K562 (cell line): ENCODE results near the gene SHH. TPM values are rescaled to one million over a fixed set of nuclear protein-coding genes. Genes with fewer than 3 reads are reported as not detected.
A peak's percentile ranks its signal among the peaks of the same experiment; 100 is the strongest.

ENCODE experiments used
- ATAC-seq: fragments of 200-7000 bp; cut with Tn5 transposase; 3 replicates; pipeline ENCODE4 v1.9.1; 2020; ENCODE audit warnings: moderate library complexity
- BruUV-seq: library from RNA; stranded (reverse); fragments of 400-500 nt; replicated peaks from 2 replicates; lab custom pipeline; 2021; lab: Mats Ljungman, UMichigan
- CTCF ChIA-PET: fragments of 300-600 bp; formaldehyde crosslinking; extraction: SDS; loops from one replicate; lab custom pipeline; 2021; ENCODE audit warnings: low intra/inter-chr PET ratio; lab: Yijun Ruan, JAX
- POLR2A ChIA-PET: fragments of 300-600, 350-650 bp; sonication (Branson Sonifier 250); formaldehyde crosslinking; extraction: SDS; loops from one replicate; lab custom pipeline; 2021; ENCODE audit warnings: antibody characterized with exemption, inconsistent platforms; lab: Yijun Ruan, JAX
- DNase-seq, 4 experiments: peaks; one replicate each; pipeline versions ENCODE4 v3.0.0 to v3.0.0-alpha.2; 2011 to 2018; ENCODE audit warnings: low spot score in 3 of 4, mixed read lengths in 3 of 4; ENCODE audit errors: extremely low read depth in 1 of 4
- FAIRE-seq: peaks from 2 replicates; lab custom pipeline; 2011; peaks lifted over from hg19 to GRCh38; lab: Jason Lieb, UNC
- H2AFZ ChIP-seq: 2 replicates; pipeline ENCODE4 v1.6.0; 2011; ENCODE audit warnings: low read depth, low read length, control low read depth, inconsistent platforms
- H3K27ac ChIP-seq: fragments of 200-600 bp; 3 replicates; pipeline ENCODE4 v1.8.0; 2011; ENCODE audit warnings: low read depth, mild to moderate bottlenecking, control low read depth, inconsistent platforms, low read length, moderate library complexity, mixed read lengths; ENCODE audit errors: extremely low read depth
- H3K27me3 ChIP-seq, 2 experiments: fragments of 300-600 bp in 1 of 2; 2 replicates in 1 of 2; 3 replicates in 1 of 2; pipeline versions ENCODE4 v1.6.0 to v1.8.0; 2011; ENCODE audit warnings: inconsistent platforms in 2 of 2, low read length in 2 of 2, mild to moderate bottlenecking in 1 of 2, mixed read lengths in 1 of 2, moderate library complexity in 1 of 2; ENCODE audit not compliant: control insufficient read depth in 2 of 2, insufficient read depth in 2 of 2
- H3K36me3 ChIP-seq: fragments of 300-600 bp; 3 replicates; pipeline ENCODE4 v1.8.0; 2011; ENCODE audit warnings: mild to moderate bottlenecking, low read length, inconsistent platforms; ENCODE audit not compliant: control insufficient read depth, insufficient read depth
- H3K4me1 ChIP-seq, 2 experiments: fragments of 200-600 bp in 1 of 2; replicated peaks in 1 of 2; 2 replicates in 1 of 2; 3 replicates in 1 of 2; pipeline versions ENCODE4 v1.5.1 to v1.8.0; 2011; ENCODE audit warnings: inconsistent platforms in 2 of 2, low read length in 2 of 2, mild to moderate bottlenecking in 1 of 2, mixed read lengths in 1 of 2, moderate library complexity in 1 of 2; ENCODE audit not compliant: control insufficient read depth in 2 of 2, insufficient read depth in 2 of 2
- H3K4me2 ChIP-seq: 2 replicates; pipeline ENCODE4 v1.6.1; 2011; ENCODE audit warnings: low read length, control low read depth, inconsistent platforms, mixed read lengths; ENCODE audit not compliant: insufficient read depth
- H3K4me3 ChIP-seq: fragments of 200-600 bp; sonication (generic), shearing (Covaris generic); 2 replicates; pipeline ENCODE4 v1.5.1; 2016; ENCODE audit warnings: control low read depth, inconsistent platforms
- H3K79me2 ChIP-seq: fragments of 200-600 bp; 3 replicates; pipeline ENCODE4 v1.8.0; 2011; ENCODE audit warnings: low read length, inconsistent platforms; ENCODE audit not compliant: control insufficient read depth, insufficient read depth
- H3K9ac ChIP-seq, 2 experiments: 2 replicates each; pipeline versions ENCODE4 v1.6.0 to v1.6.1; 2011; ENCODE audit warnings: low read depth in 2 of 2, low read length in 2 of 2, control low read depth in 1 of 2, inconsistent platforms in 1 of 2, mild to moderate bottlenecking in 1 of 2, mixed read lengths in 1 of 2; ENCODE audit not compliant: insufficient read depth in 1 of 2
- H3K9me1 ChIP-seq: one replicate; pipeline ENCODE4 v1.6.0; 2011; ENCODE audit warnings: inconsistent platforms, mild to moderate bottlenecking, low read length, moderate library complexity; ENCODE audit not compliant: control insufficient read depth, insufficient read depth
- H3K9me3 ChIP-seq: replicated peaks from 2 replicates; pipeline ENCODE4 v1.5.1; 2011; ENCODE audit warnings: low read depth, low read length, inconsistent platforms; ENCODE audit not compliant: control insufficient read depth, insufficient read depth
- H4K20me1 ChIP-seq: replicated peaks from 2 replicates; pipeline ENCODE4 v1.6.1; 2011; ENCODE audit warnings: low read length, inconsistent platforms, mixed read lengths; ENCODE audit not compliant: control insufficient read depth, insufficient read depth
- CHD1 ChIP-seq: fragments of 200-600 bp; sonication (generic); IDR thresholded peaks from one replicate; pipeline ENCODE4 v1.6.1; 2012; ENCODE audit warnings: mild to moderate bottlenecking, moderate library complexity, low read length, inconsistent platforms
- LCOR ChIP-seq: sonication (generic); formaldehyde crosslinking; IDR thresholded peaks from 2 replicates; pipeline ENCODE4 v1.8.0; 2022; ENCODE audit warnings: mild to moderate bottlenecking, missing genetic modification reagents
- NCOA2 ChIP-seq, 2 experiments: fragments of 450-650 bp; IDR thresholded peaks; 2 replicates each; pipeline ENCODE4 v1.6.1; 2018; ENCODE audit warnings: mild to moderate bottlenecking in 2 of 2, moderate library complexity in 1 of 2; ENCODE audit not compliant: partially characterized antibody in 2 of 2
- POLR2G ChIP-seq: fragments of 200-400 bp; formaldehyde crosslinking; IDR thresholded peaks from 2 replicates; pipeline ENCODE4 v1.6.1; 2017; ENCODE audit warnings: low read depth, mild to moderate bottlenecking, antibody characterized with exemption, low read length, moderate library complexity
- RBM22 ChIP-seq: fragments of 200-400 bp; formaldehyde crosslinking; IDR thresholded peaks from 2 replicates; pipeline ENCODE4 v1.6.1; 2018; ENCODE audit warnings: low read length, low read depth; ENCODE audit not compliant: poor library complexity, severe bottlenecking
- ZBTB34 ChIP-seq: fragments of 250-450 bp; sonication (Bioruptor Pico); IDR thresholded peaks from 2 replicates; pipeline ENCODE4 v1.8.0; 2021; ENCODE audit warnings: mild to moderate bottlenecking, moderate library complexity
- ZNF584 ChIP-seq: fragments of 200-800 bp; sonication (Bioruptor generic); IDR thresholded peaks from 2 replicates; pipeline ENCODE4 v1.6.1; 2016; ENCODE audit warnings: low read depth, mild to moderate bottlenecking, missing genetic modification characterization, missing compliant biosample characterization
- ZNF766 ChIP-seq: fragments of 200-800 bp; sonication (Bioruptor generic); conservative IDR thresholded peaks from 2 replicates; pipeline ENCODE4 v1.6.1; 2016; ENCODE audit warnings: missing genetic modification characterization, missing compliant biosample characterization
- WGBS: fragments of 100-300 bp; shearing (Covaris generic); methylation state at CpG from one replicate; pipeline ENCODE4 v1.1.6; 2016; ENCODE audit warnings: low coverage, mixed read lengths; ENCODE audit not compliant: insufficient coverage; ENCODE audit errors: missing lambda C conversion rate; 5-methylcytosine and 5-hydroxymethylcytosine counted together
- in situ Hi-C: fragments of 300-500 bp; cut with MboI; formaldehyde crosslinking; loops from 4 replicates; pipeline ENCODE4 v1.15.0; 2018; ENCODE audit warnings: inconsistent platforms, mixed read lengths
- intact Hi-C: fragments of 100-400 bp; cut with micrococcal nuclease; formaldehyde crosslinking; loops from 2 replicates; pipeline ENCODE4 v1.14.2; 2022
- polyA plus RNA-seq, 8 experiments: library from polyadenylated mRNA; depleted of rRNA in 4 of 8; stranded (reverse) in 5 of 8; unstranded in 3 of 8; fragments of >200 nt; fragmentation: Nextera tagmentation in 2 of 8; fragmentation: Illumina TruSeq in 1 of 8; extraction: Ambion mirVana in 2 of 8; extraction: Trizol in 1 of 8; gene quantifications; 2 replicates each; pipeline versions ENCODE4 v1.2.1 to v1.2.3, GENCODE V29; 2011 to 2014; ENCODE audit warnings: inconsistent platforms in 1 of 8, missing spikeins in 1 of 8
- total RNA-seq, 7 experiments: library from RNA; depleted of rRNA in 6 of 7; stranded (reverse); fragments of >200 nt in 6 of 7; fragmentation: Illumina TruSeq in 2 of 7; extraction: Trizol in 2 of 7; gene quantifications; 2 replicates each; pipeline versions ENCODE4 v1.2.1 to v1.2.3, GENCODE V29; 2011 to 2021; ENCODE audit warnings: low replicate concordance in 1 of 7
- TF ChIP-seq, protein P1 (sequence below): IDR thresholded peaks from 2 replicates; pipeline ENCODE4 v1.6.1; 2011; ENCODE audit warnings: borderline replicate concordance, low read depth, mild to moderate bottlenecking, moderate library complexity, low read length; ENCODE audit not compliant: insufficient read depth, poor library complexity, severe bottlenecking

The SHH gene
- total and polyA plus RNA-seq, 9 of the 15 experiments (the other 6 are each of a cell fraction or from before 2014, with no cell fraction given) = 0.09 TPM; not detected in 8

DNA sequence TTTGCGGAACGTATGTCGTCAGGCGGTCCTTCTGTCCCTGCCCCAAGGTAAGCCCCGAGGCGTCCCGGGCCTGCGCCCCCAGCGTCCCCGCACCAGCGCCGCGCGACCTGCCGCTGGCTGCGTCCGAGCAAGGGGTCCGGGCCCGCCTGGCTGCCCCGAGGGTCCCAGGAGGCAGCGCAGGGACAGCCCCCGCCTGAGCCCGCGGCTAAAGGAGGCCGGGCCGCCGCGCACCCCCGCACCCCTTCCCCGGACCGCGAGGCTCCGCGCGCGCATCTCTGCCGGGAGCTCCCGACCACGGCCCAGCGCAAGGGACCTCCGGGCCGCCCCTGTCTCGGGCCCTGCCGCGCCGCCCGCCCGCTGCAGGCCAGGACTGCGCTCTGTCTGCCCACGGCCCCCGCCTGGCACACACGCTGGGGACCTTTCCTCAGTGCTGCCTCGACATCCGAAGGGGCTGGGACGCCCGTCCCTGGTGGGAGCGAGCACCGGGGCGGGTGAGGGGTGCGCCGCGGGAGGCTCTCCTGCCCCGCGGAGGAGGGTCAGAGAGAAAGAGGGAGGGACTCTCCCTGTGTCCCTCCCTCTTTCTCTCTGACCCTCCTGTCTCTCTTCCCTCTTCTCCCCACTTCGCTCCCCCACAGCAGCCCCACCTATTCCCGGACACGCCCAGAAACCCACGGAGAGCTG is 25.0 kb downstream of the SHH start:
- 91% methylated on average over 52 of the region's 68 CpGs for WGBS
- CTCF ChIA-PET = no interaction called here

GRCh38 chr7:155786491-155786890 is 25.8 kb downstream of the SHH start:
- in situ Hi-C loops = no loop called here
- CTCF ChIA-PET = no interaction called here
- Histone ChIP-seq H3K9me3 (no peaks in the 10 kb centered on the region), H3K79me2 (no peaks in the 10 kb centered on the region), H3K4me2 (no peak overlapping the region), H3K27ac (no peak overlapping the region), H3K9ac (no peak overlapping the region), H3K36me3 (peaks cover 14% of the 10 kb centered on the region; the same call in 1 of the 3 replicates), H3K4me1 (peaks cover 0 to 12% of the 10 kb centered on the region in 2 experiments; a peak in 1 of 5 replicates), H3K4me3 (no peak overlapping the region), H3K27me3 (no peaks in the 10 kb centered on the region; a peak in 1 of 5 replicates), H3K9me1 (no peaks in the 10 kb centered on the region), H2AFZ (no peak overlapping the region), H4K20me1 (no peaks in the 10 kb centered on the region)
- DNase-seq (no peak), ATAC-seq (no peak), FAIRE-seq (no peak)
- intact Hi-C loops = no loop called here
- POLR2A ChIA-PET = no interaction called here
- no TSS peak for BruUV-seq
- WGBS = 89% methylated on average over 10 of the region's 10 CpGs
- TF ChIP-seq NCOA2 (IDR thresholded peaks at IDR 0.05; ENCODE audit: partially characterized antibody in 2 of 2) = no peak
- TF ChIP-seq LCOR (CRISPR knock-in tag) = no peak
- no peak for TF ChIP-seq ZNF584 (CRISPR knock-in tag)
- TF ChIP-seq CHD1 = no peak
- TF ChIP-seq, protein P1, sequence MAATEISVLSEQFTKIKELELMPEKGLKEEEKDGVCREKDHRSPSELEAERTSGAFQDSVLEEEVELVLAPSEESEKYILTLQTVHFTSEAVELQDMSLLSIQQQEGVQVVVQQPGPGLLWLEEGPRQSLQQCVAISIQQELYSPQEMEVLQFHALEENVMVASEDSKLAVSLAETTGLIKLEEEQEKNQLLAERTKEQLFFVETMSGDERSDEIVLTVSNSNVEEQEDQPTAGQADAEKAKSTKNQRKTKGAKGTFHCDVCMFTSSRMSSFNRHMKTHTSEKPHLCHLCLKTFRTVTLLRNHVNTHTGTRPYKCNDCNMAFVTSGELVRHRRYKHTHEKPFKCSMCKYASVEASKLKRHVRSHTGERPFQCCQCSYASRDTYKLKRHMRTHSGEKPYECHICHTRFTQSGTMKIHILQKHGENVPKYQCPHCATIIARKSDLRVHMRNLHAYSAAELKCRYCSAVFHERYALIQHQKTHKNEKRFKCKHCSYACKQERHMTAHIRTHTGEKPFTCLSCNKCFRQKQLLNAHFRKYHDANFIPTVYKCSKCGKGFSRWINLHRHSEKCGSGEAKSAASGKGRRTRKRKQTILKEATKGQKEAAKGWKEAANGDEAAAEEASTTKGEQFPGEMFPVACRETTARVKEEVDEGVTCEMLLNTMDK = no peak
- no peak for TF ChIP-seq ZBTB34
- TF ChIP-seq, all 486 proteins: peak for 0

More for the DNA sequence above, 25.0 kb downstream of the SHH start:
- BruUV-seq = no TSS peak
- H3K79me2 ChIP-seq = no peaks in the 10 kb centered on the region
- ATAC-seq (no peak), FAIRE-seq (no peak), DNase-seq (no peak)
- no peaks in the 10 kb centered on the region; the same call in 1 of the 2 replicates for H3K9me3 ChIP-seq
- in situ Hi-C loops = no loop called here
- peak; percentile 67 for TF ChIP-seq POLR2G
- TF ChIP-seq RBM22 = peak; percentile 77
- TF ChIP-seq ZNF766 (CRISPR knock-in tag) = no peak
- H3K27me3 ChIP-seq = no peaks in the 10 kb centered on the region; a peak in 1 of 5 replicates
- H3K27ac ChIP-seq = no peak overlapping the region
- intact Hi-C loops = no loop called here
- no peaks in the 10 kb centered on the region for H3K9me1 ChIP-seq
- H4K20me1 ChIP-seq = no peaks in the 10 kb centered on the region
- no peak overlapping the region for H3K4me2 ChIP-seq
- no peak overlapping the region for H3K9ac ChIP-seq
- no peak overlapping the region for H2AFZ ChIP-seq
- peaks cover 8% of the 10 kb centered on the region; the same call in 1 of the 3 replicates for H3K36me3 ChIP-seq
- POLR2A ChIA-PET = no interaction called here
- H3K4me3 ChIP-seq = no peak overlapping the region
- peaks cover 0 to 12% of the 10 kb centered on the region in 2 experiments; a peak in 1 of 5 replicates for H3K4me1 ChIP-seq
